Testis (tissue), 3 donors: ENCODE results near the gene ALG14. TPM values are rescaled to one million over a fixed set of nuclear protein-coding genes. Genes with fewer than 3 reads are reported as not detected.

Experiments used
- DNase-seq: peaks from one replicate; pipeline ENCODE4 v3.0.0-alpha.2; 2019
- H3K27ac ChIP-seq, 2 donors: fragments of 200-600 bp; sonication (generic); one replicate each; pipeline ENCODE4 v1.5.1; 2019
- H3K27me3 ChIP-seq: fragments of 200-600 bp; sonication (generic); one replicate; pipeline ENCODE4 v1.5.1; 2019
- H3K36me3 ChIP-seq: fragments of 200-600 bp; sonication (generic); one replicate; pipeline ENCODE4 v1.5.1; 2017; ENCODE audit warnings: low read depth; ENCODE audit errors: missing control alignments
- H3K4me1 ChIP-seq: fragments of 200-600 bp; sonication (generic); one replicate; pipeline ENCODE4 v1.5.1; 2019
- H3K4me3 ChIP-seq, 2 donors: fragments of 200-600 bp; sonication (generic); one replicate each; pipeline ENCODE4 v1.5.1; 2017 to 2019
- H3K9me3 ChIP-seq: fragments of 200-600 bp; sonication (generic); one replicate; pipeline ENCODE4 v1.5.1; 2017
- CTCF ChIP-seq, 3 experiments: fragments of 450-650 bp in 2 of 3; fragments of 200-600 bp in 1 of 3; sonication (generic) in 1 of 3; IDR thresholded peaks; one replicate each; pipeline ENCODE4 v1.5.1; 2016 to 2019; ENCODE audit warnings: antibody characterized with exemption in 3 of 3, mild to moderate bottlenecking in 2 of 3, moderate library complexity in 1 of 3
- POLR2A ChIP-seq: fragments of 450-650 bp; IDR thresholded peaks from one replicate; pipeline ENCODE4 v1.6.1; 2017; ENCODE audit warnings: antibody characterized with exemption, mild to moderate bottlenecking, moderate library complexity
- WGBS, 2 donors: methylation state at CpG; one replicate each; pipeline ENCODE4 v1.1.5; 2018; 5-methylcytosine and 5-hydroxymethylcytosine counted together
- intact Hi-C: fragments of 100-400 bp; cut with DNase I; formaldehyde crosslinking; loops from one replicate; pipeline ENCODE4 v1.15.1; 2023; ENCODE audit warnings: low total_unique reads
- polyA plus RNA-seq: library from polyadenylated mRNA; stranded (reverse); fragments of 350-450 nt; fragmentation: Illumina TruSeq; extraction: RNeasy Lipid Tissue Mini Kit (QIAGEN cat#74804); gene quantifications from one replicate; pipeline ENCODE4 v1.2.3, GENCODE V29; 2014; ENCODE audit warnings: low read depth, low replicate concordance; ENCODE audit not compliant: insufficient read depth
- total RNA-seq, 2 donors: library from RNA; depleted of rRNA; stranded (reverse); fragments of >200 nt; gene quantifications; one replicate each; pipeline ENCODE4 v1.2.3, GENCODE V29; 2016

ALG14 gene
- total and polyA plus RNA-seq, 3 donors from 2014 or later: 3.3 to 24.1 (median 5.3) TPM

- no peaks in the 10 kb centered on the region for H3K9me3 ChIP-seq
- DNase-seq: no peak
- TF ChIP-seq POLR2A: no peak
- no peak for TF ChIP-seq CTCF (IDR thresholded peaks at IDR 0.05)
- H3K36me3 ChIP-seq: no peaks in the 10 kb centered on the region
- no peaks in the 10 kb centered on the region for H3K4me1 ChIP-seq
- H3K4me3 ChIP-seq: no peak overlapping the region
- WGBS, 2 donors: 79 to 81% methylated on average over 5 of the region's 5 CpGs
- intact Hi-C loops: no loop called here
- no peak overlapping the region for H3K27ac ChIP-seq
- no peaks in the 10 kb centered on the region for H3K27me3 ChIP-seq
These were observed 135.7 kb downstream of the ALG14 start for GRCh38 chr1:94936861-94937620.

- no peak overlapping the region for H3K4me3 ChIP-seq
- no peak overlapping the region for H3K27ac ChIP-seq
- no peaks in the 10 kb centered on the region for H3K4me1 ChIP-seq
- H3K36me3 ChIP-seq: no peaks in the 10 kb centered on the region
- no peak for TF ChIP-seq CTCF (IDR thresholded peaks at IDR 0.05)
- TF ChIP-seq POLR2A: no peak
- no peaks in the 10 kb centered on the region for H3K27me3 ChIP-seq
- intact Hi-C loops: no loop called here
- DNase-seq: no peak
- H3K9me3 ChIP-seq: no peaks in the 10 kb centered on the region
- 64 to 75% methylated on average over 1 of the region's 1 CpG for WGBS, 2 donors
These were observed 137.3 kb downstream of the ALG14 start for GRCh38 chr1:94935476-94935875.

GRCh38 chr1:94935034-94935433 lies 137.7 kb downstream of the ALG14 start:
- no peaks in the 10 kb centered on the region for H3K36me3 ChIP-seq
- H3K27me3 ChIP-seq: no peaks in the 10 kb centered on the region
- no peak for DNase-seq
- TF ChIP-seq CTCF (IDR thresholded peaks at IDR 0.05): no peak
- no peak for TF ChIP-seq POLR2A
- intact Hi-C loops: no loop called here
- no peak overlapping the region for H3K27ac ChIP-seq
- H3K4me3 ChIP-seq: no peak overlapping the region
- H3K9me3 ChIP-seq: no peaks in the 10 kb centered on the region
- 90 to 92% methylated on average over 1 of the region's 1 CpG for WGBS, 2 donors
- H3K4me1 ChIP-seq: no peaks in the 10 kb centered on the region

- no peaks in the 10 kb centered on the region for H3K27me3 ChIP-seq
- no peaks in the 10 kb centered on the region for H3K36me3 ChIP-seq
- no peak overlapping the region for H3K4me3 ChIP-seq
- TF ChIP-seq POLR2A (no peak), CTCF (IDR thresholded peaks at IDR 0.05) (no peak)
- intact Hi-C loops: no loop called here
- H3K9me3 ChIP-seq: no peaks in the 10 kb centered on the region
- no peak overlapping the region for H3K27ac ChIP-seq
- WGBS, 2 donors: 80 to 86% methylated on average over 2 of the region's 2 CpGs
- H3K4me1 ChIP-seq: peaks cover 3% of the 10 kb centered on the region
- DNase-seq: no peak
These were observed 138.2 kb downstream of the ALG14 start for GRCh38 chr1:94934551-94934950.
